Nephron (organoid): ENCODE data around the gene CDH4.

Experiments used
- H3K27ac Mint-ChIP-seq, 3 experiments: 2 replicates each; pipeline ENCODE4 v1.8.0; 2020; ENCODE audit warnings: mixed read lengths in 3 of 3, mild to moderate bottlenecking in 2 of 3, moderate library complexity in 1 of 3
- H3K27me3 Mint-ChIP-seq: 2 replicates; pipeline ENCODE4 v1.8.0; 2021; ENCODE audit warnings: low read depth, mild to moderate bottlenecking, moderate library complexity, mixed read lengths
- H3K36me3 Mint-ChIP-seq: 2 replicates; pipeline ENCODE4 v1.8.0; 2020; ENCODE audit warnings: low read depth, mixed read lengths
- H3K4me1 Mint-ChIP-seq: 2 replicates; pipeline ENCODE4 v1.8.0; 2020; ENCODE audit warnings: mixed read lengths
- H3K4me3 Mint-ChIP-seq, 3 experiments: 2 replicates each; pipeline ENCODE4 v1.8.0; 2020; ENCODE audit warnings: mild to moderate bottlenecking in 3 of 3, mixed read lengths in 3 of 3, moderate library complexity in 2 of 3
- H3K9me3 Mint-ChIP-seq: 2 replicates; pipeline ENCODE4 v1.8.0; 2020; ENCODE audit warnings: mixed read lengths
- TF ChIP-seq, protein P1 (sequence below), 3 experiments: fragments of 200-600 bp; sonication (generic); IDR thresholded peaks; one replicate each; pipeline ENCODE4 v1.5.0; 2021; ENCODE audit warnings: antibody characterized with exemption in 3 of 3; ENCODE audit not compliant: unreplicated experiment in 3 of 3

Gene CDH4

DNA sequence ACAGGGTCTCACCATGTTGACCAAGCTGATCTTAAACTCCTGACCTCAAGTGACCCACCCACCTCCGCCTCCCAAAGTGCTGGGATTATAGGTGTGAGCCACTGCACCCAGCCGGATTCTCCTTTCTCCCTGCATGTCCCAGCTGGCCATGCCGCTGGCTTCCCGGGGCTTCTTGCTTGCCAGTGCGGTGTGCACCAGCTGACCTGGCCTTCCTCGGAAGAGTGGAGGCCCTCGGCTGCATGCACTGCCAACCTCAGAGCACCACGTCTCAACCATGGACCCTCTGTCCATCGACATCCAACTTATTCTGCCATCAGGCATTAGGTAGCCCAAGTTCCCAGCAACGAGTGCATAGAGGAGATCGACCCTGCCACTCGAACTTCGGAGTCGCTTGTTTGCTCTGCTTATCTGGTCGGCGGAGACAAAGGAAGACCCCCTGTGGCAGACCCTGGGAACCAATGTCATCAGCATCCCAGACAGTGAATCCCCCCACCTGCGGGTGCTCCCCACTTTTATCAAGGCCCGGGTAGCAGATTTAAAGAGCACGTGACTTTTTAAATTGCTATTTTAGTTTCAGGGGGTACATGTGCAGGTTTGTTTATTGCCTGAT is 307.8 kb downstream of the CDH4 start:
- Mint-ChIP-seq H3K27me3 (peaks cover 11% of the 10 kb centered on the region), H3K36me3 (no peaks in the 10 kb centered on the region), H3K27ac (no peak overlapping the region), H3K4me3 (no peak overlapping the region), H3K9me3 (no peaks in the 10 kb centered on the region), H3K4me1 (no peaks in the 10 kb centered on the region)
- TF ChIP-seq, protein P1, sequence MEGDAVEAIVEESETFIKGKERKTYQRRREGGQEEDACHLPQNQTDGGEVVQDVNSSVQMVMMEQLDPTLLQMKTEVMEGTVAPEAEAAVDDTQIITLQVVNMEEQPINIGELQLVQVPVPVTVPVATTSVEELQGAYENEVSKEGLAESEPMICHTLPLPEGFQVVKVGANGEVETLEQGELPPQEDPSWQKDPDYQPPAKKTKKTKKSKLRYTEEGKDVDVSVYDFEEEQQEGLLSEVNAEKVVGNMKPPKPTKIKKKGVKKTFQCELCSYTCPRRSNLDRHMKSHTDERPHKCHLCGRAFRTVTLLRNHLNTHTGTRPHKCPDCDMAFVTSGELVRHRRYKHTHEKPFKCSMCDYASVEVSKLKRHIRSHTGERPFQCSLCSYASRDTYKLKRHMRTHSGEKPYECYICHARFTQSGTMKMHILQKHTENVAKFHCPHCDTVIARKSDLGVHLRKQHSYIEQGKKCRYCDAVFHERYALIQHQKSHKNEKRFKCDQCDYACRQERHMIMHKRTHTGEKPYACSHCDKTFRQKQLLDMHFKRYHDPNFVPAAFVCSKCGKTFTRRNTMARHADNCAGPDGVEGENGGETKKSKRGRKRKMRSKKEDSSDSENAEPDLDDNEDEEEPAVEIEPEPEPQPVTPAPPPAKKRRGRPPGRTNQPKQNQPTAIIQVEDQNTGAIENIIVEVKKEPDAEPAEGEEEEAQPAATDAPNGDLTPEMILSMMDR (IDR thresholded peaks at IDR 0.05; ENCODE audit: unreplicated experiment in 3 of 3), result no peak

DNA sequence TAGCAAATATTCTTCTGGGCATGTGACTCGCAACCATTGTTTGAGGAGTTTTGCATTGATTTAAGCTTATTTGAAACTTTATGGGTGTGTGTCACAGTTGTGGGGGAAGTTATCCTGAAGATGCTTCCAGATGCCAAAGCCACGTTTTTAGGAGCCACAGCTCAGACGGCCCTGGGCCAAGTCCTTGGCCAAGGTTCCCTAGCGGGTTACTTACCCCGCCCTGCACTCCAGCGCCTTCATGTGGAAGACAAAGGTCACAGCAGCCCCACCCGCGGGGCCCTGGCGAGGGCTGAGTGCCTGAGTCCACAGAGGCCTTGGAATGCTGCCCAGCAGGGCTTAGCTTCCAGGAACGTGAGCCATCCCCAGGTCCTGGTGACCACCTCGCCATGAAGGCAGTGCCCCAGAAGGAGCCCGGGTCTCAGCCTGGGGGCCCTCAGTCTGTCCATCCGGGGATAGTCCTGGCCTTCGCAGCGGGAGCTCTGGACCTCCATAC is 308.3 kb downstream of the CDH4 start:
- Mint-ChIP-seq H3K4me3 (no peak overlapping the region), H3K27me3 (peaks cover 14% of the 10 kb centered on the region), H3K27ac (no peak overlapping the region), H3K36me3 (no peaks in the 10 kb centered on the region), H3K9me3 (no peaks in the 10 kb centered on the region), H3K4me1 (no peaks in the 10 kb centered on the region)
- TF ChIP-seq, protein P1 (IDR thresholded peaks at IDR 0.05; ENCODE audit: unreplicated experiment in 3 of 3), result no peak

DNA sequence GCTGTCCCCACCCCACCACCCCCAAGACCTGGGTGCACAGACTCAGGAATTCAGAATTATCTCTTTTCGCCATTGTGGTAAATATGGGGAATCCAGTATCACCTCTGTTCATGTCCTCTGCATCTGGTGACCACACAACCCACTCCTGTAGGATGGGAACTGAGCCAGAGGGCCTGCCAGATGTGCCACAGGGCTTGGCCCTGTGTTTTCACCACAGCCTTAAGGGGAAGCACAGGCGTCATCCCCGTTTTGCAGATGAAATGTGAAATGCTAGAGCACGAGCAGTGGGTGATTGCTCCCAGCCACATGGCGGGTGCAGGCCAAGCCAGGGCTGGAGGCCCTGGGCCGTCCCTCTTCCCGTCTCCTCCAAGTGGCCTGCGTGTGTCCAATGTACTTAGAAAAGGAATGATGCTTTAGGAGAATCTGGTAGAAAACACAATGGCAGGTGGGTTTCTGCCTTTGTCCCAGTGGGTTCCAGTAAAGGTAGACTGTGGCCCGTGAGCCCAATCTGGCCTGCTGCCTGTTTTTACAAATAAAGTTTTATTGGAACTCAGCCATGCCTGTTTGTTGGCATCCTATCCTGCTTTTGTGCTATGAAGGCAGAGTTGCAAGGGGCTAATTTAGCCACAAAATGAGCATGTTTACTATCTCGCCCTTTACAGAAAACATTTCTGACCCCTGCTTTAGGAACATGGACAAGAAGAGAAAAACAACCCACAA is 309.2 kb downstream of the CDH4 start:
- Mint-ChIP-seq H3K27ac (no peak overlapping the region), H3K4me1 (no peaks in the 10 kb centered on the region), H3K27me3 (peaks cover 14% of the 10 kb centered on the region), H3K4me3 (no peak overlapping the region), H3K36me3 (no peaks in the 10 kb centered on the region), H3K9me3 (no peaks in the 10 kb centered on the region)
- TF ChIP-seq, protein P1 (IDR thresholded peaks at IDR 0.05; ENCODE audit: unreplicated experiment in 3 of 3), result no peak

DNA sequence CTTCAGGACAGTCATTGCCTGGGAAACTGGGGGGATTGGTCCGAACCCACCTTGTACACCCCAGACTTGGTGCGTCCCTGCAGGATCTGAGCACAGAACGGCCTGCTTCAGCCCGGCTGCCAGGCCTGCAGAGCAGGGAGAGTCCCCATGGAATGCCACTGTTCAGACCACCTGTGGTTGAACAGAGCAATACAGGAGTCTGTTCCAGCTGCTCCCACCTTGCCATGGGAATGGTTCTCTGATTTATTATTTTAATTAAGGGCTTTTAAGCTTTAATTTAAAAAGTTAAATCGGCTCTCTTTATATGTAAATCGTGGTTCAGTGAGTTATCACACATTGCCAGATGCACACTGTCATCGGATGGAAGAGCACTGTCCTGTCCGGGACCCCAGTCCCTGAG is 310.4 kb downstream of the CDH4 start:
- TF ChIP-seq, protein P1 (IDR thresholded peaks at IDR 0.05; ENCODE audit: unreplicated experiment in 3 of 3), result no peak
- Mint-ChIP-seq H3K9me3 (no peaks in the 10 kb centered on the region), H3K4me3 (no peak overlapping the region), H3K27ac (no peak overlapping the region), H3K27me3 (peaks cover 16% of the 10 kb centered on the region), H3K36me3 (no peaks in the 10 kb centered on the region), H3K4me1 (no peaks in the 10 kb centered on the region)

DNA sequence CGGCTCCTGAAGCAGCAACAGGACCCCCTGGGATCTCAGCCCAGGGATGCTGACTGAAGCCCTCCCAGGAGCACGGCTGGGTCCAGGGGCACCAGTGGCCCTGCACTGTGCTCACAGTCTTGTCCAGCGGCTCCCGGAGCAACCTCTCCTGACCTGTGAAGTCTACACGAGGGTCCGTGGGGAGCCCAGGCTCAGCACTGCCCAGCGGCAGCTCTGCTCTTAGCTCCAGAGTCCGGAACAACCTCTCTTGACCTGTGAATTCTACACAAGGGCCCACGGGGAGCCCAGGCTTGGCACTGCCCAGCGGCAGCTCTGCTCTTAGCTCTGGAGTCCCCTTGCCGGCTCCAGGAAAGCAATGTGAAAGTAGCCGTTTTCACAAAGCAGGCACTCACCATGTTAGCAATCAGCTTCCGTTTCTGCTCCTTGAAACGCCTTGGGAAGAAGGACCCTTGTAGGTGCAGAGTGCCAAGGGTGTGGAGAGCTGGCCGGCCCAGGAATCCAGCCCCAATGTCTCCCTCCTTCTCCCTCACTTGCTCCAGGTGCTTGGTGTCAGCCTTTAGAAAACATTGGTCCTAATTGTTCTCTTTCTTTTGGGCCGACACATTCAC is 310.9 kb downstream of the CDH4 start:
- Mint-ChIP-seq H3K4me3 (no peak overlapping the region), H3K27ac (no peak overlapping the region), H3K27me3 (peaks cover 16% of the 10 kb centered on the region), H3K36me3 (no peaks in the 10 kb centered on the region), H3K4me1 (no peaks in the 10 kb centered on the region), H3K9me3 (no peaks in the 10 kb centered on the region)
- TF ChIP-seq, protein P1 (IDR thresholded peaks at IDR 0.05; ENCODE audit: unreplicated experiment in 3 of 3), result no peak
